ENCODE measurements around the gene LAMA1.

GRCh38 chr18:7038330-7038851, 79.2 kb downstream of the LAMA1 start:
- TF ChIP-seq CTCF (conservative IDR thresholded peaks at IDR 0.05; ENCODE audit: low read depth, low read length) (peak; percentile 89), RCOR1 (IDR thresholded peaks at IDR 0.05; ENCODE audit: insufficient replicate concordance, low read length) (no peak), MAZ (IDR thresholded peaks at IDR 0.05; ENCODE audit: borderline replicate concordance, low read depth, low read length) (peak; percentile 64; the same call in 1 of the 2 replicates), CEBPB (IDR thresholded peaks at IDR 0.05; ENCODE audit: low read depth, low read length) (peak; percentile 99), ELK1 (IDR thresholded peaks at IDR 0.05; ENCODE audit: borderline replicate concordance, low read depth, low read length) (no peak), RAD21 (IDR thresholded peaks at IDR 0.05; ENCODE audit: low read length) (peak; percentile 82), SMC3 (IDR thresholded peaks at IDR 0.05; ENCODE audit: low read depth, low read length) (peak; percentile 80), POLR2A (IDR thresholded peaks at IDR 0.05; ENCODE audit: low read depth, low read length) (no peak), RFX5 (IDR thresholded peaks at IDR 0.05; ENCODE audit: low read depth, low read length) (no peak), MAFK (IDR thresholded peaks at IDR 0.05; ENCODE audit: low read depth, low read length) (no peak)
